ENCODE data around the gene GRIN3B. TPM values are rescaled to one million over a fixed set of nuclear protein-coding genes. Genes with fewer than 3 reads are reported as not detected.

GRIN3B gene
- total and polyA plus RNA-seq, 9 of the 15 experiments (the other 6 are each of a cell fraction or from before 2014, with no cell fraction given): 0.06 to 0.95 (median 0.19) TPM; not detected in 6

DNA sequence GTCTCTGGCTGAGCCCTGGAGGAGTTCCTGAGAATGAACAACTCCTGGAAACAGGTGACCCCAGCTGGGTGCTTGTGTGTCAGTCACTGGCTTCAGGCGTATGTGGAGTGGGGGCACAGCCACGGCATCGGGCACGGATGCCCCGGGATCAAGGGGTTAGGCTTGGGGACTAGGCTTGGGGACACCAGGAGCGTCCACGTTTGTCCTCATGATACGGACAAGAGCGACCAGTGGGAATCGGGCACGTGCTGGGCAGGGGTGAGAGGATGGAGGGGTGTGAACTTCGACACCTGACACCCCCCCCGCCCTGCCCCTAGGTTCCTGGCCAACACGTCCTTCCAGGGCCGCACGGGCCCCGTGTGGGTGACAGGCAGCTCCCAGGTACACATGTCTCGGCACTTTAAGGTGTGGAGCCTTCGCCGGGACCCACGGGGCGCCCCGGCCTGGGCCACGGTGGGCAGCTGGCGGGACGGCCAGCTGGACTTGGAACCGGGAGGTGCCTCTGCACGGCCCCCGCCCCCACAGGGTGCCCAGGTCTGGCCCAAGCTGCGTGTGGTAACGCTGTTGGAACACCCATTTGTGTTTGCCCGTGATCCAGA is 4.1 kb downstream of the GRIN3B start:
- in situ Hi-C loops (cut with MboI): no loop called here
- no peaks in the 10 kb centered on the region for H3K9me3 ChIP-seq (replicated peaks; ENCODE audit: control insufficient read depth, insufficient read depth, low read depth, low read length)
- H3K27ac ChIP-seq (ENCODE audit: extremely low read depth, low read depth, low read length): no peak overlapping the region
- no peak overlapping the region for H2AFZ ChIP-seq (ENCODE audit: low read depth, low read length)
- FAIRE-seq (no peak), DNase-seq (ENCODE audit: extremely low read depth in 1 of 4, low spot score in 3 of 4) (no peak), ATAC-seq (no peak)
- 76% methylated on average over 18 of the region's 32 CpGs for WGBS (ENCODE audit: insufficient coverage, low coverage, missing lambda C conversion rate)
- no peaks in the 10 kb centered on the region for H4K20me1 ChIP-seq (replicated peaks; ENCODE audit: control insufficient read depth, insufficient read depth, low read length)
- POLR2A ChIA-PET: interaction anchor here (0.6 to 2.1 kb wide), 6 partner anchors 9 to 141 kb away, joined by 3 to 6 read pairs (median 4); partner anchors contain the start of gene CNN2
- no peaks in the 10 kb centered on the region for H3K27me3 ChIP-seq (ENCODE audit: control insufficient read depth in 2 of 2, insufficient read depth in 2 of 2, low read length in 2 of 2)
- CTCF ChIA-PET (ENCODE audit: low intra/inter-chr PET ratio): interaction anchor here (0.7 to 1.2 kb wide), 2 partner anchors 79 to 82 kb away, joined by 3 to 4 read pairs; no protein-coding TSS in a partner anchor
- no TSS peak for BruUV-seq (replicated peaks)
- H3K4me3 ChIP-seq: no peak overlapping the region
- H3K9ac ChIP-seq (ENCODE audit: insufficient read depth in 1 of 2, low read depth in 2 of 2, low read length in 2 of 2): no peak overlapping the region
- H3K4me2 ChIP-seq (ENCODE audit: insufficient read depth, low read length): no peak overlapping the region
- intact Hi-C loops (cut with micrococcal nuclease): no loop called here
- H3K9me1 ChIP-seq (ENCODE audit: control insufficient read depth, insufficient read depth, low read length): no peaks in the 10 kb centered on the region
- peaks cover 2% of the 10 kb centered on the region; the same call in 1 of the 3 replicates for H3K36me3 ChIP-seq (ENCODE audit: control insufficient read depth, insufficient read depth, low read length)
- H3K79me2 ChIP-seq (ENCODE audit: control insufficient read depth, insufficient read depth, low read length): no peaks in the 10 kb centered on the region
- peaks cover 0 to 73% of the 10 kb centered on the region in 2 experiments; a peak in 4 of 5 replicates for H3K4me1 ChIP-seq (replicated peaks in 1 of 2; ENCODE audit: control insufficient read depth in 2 of 2, insufficient read depth in 2 of 2, low read length in 2 of 2)
- TF ChIP-seq, protein P1, sequence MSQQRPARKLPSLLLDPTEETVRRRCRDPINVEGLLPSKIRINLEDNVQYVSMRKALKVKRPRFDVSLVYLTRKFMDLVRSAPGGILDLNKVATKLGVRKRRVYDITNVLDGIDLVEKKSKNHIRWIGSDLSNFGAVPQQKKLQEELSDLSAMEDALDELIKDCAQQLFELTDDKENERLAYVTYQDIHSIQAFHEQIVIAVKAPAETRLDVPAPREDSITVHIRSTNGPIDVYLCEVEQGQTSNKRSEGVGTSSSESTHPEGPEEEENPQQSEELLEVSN (IDR thresholded peaks at IDR 0.05; ENCODE audit: borderline replicate concordance in 1 of 2, extremely low read depth in 1 of 2, insufficient read depth in 1 of 2, insufficient read length in 1 of 2, low read depth in 1 of 2, low read length in 1 of 2, poor library complexity in 1 of 2, severe bottlenecking in 1 of 2): peak in 1 of 2 experiments; percentile 58
- TF ChIP-seq SUPT5H (IDR thresholded peaks at IDR 0.05) (no peak), CSDE1 (IDR thresholded peaks at IDR 0.05) (no peak), THRAP3 (IDR thresholded peaks at IDR 0.05; ENCODE audit: borderline replicate concordance) (no peak), CCNT2 (IDR thresholded peaks at IDR 0.05; ENCODE audit: borderline replicate concordance, extremely low read depth, insufficient read length, low read depth, low read length) (no peak), ZNF3 (CRISPR knock-in tag; IDR thresholded peaks at IDR 0.05) (no peak), PTRF (tag; IDR thresholded peaks at IDR 0.05) (no peak), MEF2A (IDR thresholded peaks at IDR 0.05; ENCODE audit: control insufficient read depth, low read depth, low read length) (no peak), L3MBTL2 (IDR thresholded peaks at IDR 0.05) (0 out of 2 replicates have a peak, but pooled peaks have one; percentile 21), SMARCE1 (IDR thresholded peaks at IDR 0.05) (no peak), PRDM10 (IDR thresholded peaks at IDR 0.05; ENCODE audit: partially characterized antibody) (no peak), MIER1 (IDR thresholded peaks at IDR 0.05; ENCODE audit: low read depth) (no peak), ZFX (CRISPR knock-in tag; IDR thresholded peaks at IDR 0.05) (no peak), FOXO4 (CRISPR knock-in tag; IDR thresholded peaks at IDR 0.05) (no peak), ZNF589 (CRISPR knock-in tag; IDR thresholded peaks at IDR 0.05; ENCODE audit: low read depth) (no peak)

Measured in K562 (cell line).